ENCODE measurements around the gene CNN1.
"Not testable (repeated sequence)": the region's sequence is repeated elsewhere in the genome, so short reads cannot be mapped to it uniquely, and the experiment has no call there.

GRCh38 chr19:11564082-11564807, 25.6 kb downstream of the CNN1 start:
- TF ChIP-seq TARDBP (IDR thresholded peaks at IDR 0.05); FOXM1 (IDR thresholded peaks at IDR 0.05; ENCODE audit: borderline replicate concordance); SP1 (IDR thresholded peaks at IDR 0.05); NFRKB (IDR thresholded peaks at IDR 0.05); FOXK2 (IDR thresholded peaks at IDR 0.05); LEF1 (IDR thresholded peaks at IDR 0.05; ENCODE audit: borderline replicate concordance); ARNT (IDR thresholded peaks at IDR 0.05); BHLHE40 (IDR thresholded peaks at IDR 0.05; ENCODE audit: borderline replicate concordance); ELF4 (IDR thresholded peaks at IDR 0.05); CTBP1 (IDR thresholded peaks at IDR 0.05; ENCODE audit: borderline replicate concordance): not testable (repeated sequence)

Data from HEK293T (cell line).